ENCODE results near the gene ATXN7L3.
"Not testable (repeated sequence)": the region's sequence is repeated elsewhere in the genome, so short reads cannot be mapped to it uniquely, and the experiment has no call there.

GRCh38 chr17:44237886-44238285 is 38.2 kb upstream of the ATXN7L3 start:
- TF ChIP-seq E2F6 (IDR thresholded peaks at IDR 0.05; ENCODE audit: borderline replicate concordance, low read depth); POLR2A (IDR thresholded peaks at IDR 0.05; ENCODE audit: low read length); EP300 (IDR thresholded peaks at IDR 0.05); CTCF (IDR thresholded peaks at IDR 0.05); SREBF2 (IDR thresholded peaks at IDR 0.05); MAZ (IDR thresholded peaks at IDR 0.05; ENCODE audit: borderline replicate concordance, low read depth, low read length); MAX (IDR thresholded peaks at IDR 0.05); MYC (IDR thresholded peaks at IDR 0.05; ENCODE audit: borderline replicate concordance, low read length); FOSL2 (IDR thresholded peaks at IDR 0.05); FOSL2 (CRISPR knock-in tag; IDR thresholded peaks at IDR 0.05); RFX5 (IDR thresholded peaks at IDR 0.05); EHF (CRISPR knock-in tag; IDR thresholded peaks at IDR 0.05); JUN (IDR thresholded peaks at IDR 0.05); RCOR1 (IDR thresholded peaks at IDR 0.05; ENCODE audit: low read depth, low read length); USF2 (IDR thresholded peaks at IDR 0.05): not testable (repeated sequence)
